NCI-H2227 (cell line): Measurements from ENCODE around the gene S100A8.

Experiments
- DNase-seq: peaks from one replicate; lab custom pipeline; 2025; ENCODE audit not compliant: unreplicated experiment; lab: John Stamatoyannopoulos, UW

Gene S100A8

DNA sequence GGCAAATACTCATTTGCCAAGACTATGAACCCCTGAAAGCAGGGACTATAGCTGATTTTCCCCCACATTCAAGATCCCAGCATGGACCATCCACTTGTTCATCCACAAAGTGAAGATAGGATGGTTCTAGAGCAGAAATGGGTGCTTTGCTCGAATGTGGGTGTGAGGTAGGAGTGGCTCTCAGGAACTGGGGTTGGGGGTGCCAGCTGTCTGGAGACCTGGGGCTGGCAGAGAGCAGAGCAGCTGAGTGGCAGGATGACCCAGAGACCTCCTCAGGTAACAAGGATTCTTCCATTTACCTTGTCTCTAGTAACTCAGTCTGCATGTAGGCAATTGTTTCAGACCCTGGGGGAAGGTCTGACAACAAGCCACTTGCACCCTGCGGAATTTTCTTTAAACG is 27.2 kb downstream of the S100A8 start:
- no peak for DNase-seq

DNA sequence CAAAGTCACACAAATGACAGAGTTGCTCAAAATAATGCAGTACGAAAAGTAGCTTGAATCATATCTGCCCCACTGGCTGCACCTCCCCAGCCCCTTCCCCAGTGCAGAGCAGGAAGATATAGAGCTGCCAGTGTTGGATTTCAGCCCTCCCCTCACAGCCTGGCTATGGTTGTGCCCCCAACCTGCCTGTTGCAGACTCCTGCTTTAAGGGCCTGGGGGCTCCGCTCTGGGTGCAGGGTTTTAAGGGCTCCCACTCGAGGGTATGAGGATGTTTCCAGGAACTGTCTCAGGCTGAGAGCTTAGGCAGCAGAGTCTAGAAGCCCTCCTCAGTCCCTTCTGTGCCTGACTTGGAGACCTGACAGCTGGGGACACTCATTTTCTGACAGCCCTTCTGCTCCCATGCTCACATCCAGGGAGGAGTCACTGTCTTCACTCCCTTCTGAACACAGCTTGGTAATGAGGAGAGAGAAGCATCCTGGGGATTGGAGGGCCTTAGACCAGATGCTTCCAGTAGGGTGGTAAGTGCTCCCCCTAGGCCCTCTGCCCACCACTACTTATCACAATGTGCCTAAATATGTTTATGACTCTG is 28.6 kb downstream of the S100A8 start:
- DNase-seq, result no peak

DNA sequence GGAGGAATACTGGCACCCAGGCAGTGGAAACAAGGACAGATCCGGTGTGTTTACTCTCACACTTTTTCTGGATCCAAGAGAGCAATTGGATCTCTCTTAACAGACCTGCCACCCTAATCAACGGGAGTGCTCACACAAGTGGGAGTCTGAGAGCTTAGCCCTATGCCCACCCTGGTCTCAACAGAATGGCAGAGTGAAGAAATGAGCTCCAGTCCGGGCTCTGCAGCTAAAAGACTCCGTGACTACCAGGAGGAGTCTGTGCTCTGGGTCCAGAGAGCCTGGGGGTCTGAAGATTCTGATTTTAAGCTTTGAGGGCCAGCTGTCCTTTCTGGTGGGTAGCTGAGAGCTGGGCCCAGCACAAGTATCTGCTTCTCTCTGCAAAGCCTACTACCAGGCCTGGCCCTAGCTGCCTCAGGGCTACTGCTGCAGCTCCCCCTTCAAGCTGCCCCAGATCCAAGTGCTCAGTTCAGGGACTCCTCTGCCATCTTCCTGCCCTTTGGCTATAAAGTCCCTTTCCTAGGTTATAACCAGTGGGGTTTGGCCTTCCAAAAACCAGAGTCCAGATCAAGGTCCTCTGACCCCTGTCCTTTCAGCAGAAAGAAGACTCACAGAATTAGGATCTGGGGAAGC is 29.3 kb downstream of the S100A8 start:
- no peak for DNase-seq

DNA sequence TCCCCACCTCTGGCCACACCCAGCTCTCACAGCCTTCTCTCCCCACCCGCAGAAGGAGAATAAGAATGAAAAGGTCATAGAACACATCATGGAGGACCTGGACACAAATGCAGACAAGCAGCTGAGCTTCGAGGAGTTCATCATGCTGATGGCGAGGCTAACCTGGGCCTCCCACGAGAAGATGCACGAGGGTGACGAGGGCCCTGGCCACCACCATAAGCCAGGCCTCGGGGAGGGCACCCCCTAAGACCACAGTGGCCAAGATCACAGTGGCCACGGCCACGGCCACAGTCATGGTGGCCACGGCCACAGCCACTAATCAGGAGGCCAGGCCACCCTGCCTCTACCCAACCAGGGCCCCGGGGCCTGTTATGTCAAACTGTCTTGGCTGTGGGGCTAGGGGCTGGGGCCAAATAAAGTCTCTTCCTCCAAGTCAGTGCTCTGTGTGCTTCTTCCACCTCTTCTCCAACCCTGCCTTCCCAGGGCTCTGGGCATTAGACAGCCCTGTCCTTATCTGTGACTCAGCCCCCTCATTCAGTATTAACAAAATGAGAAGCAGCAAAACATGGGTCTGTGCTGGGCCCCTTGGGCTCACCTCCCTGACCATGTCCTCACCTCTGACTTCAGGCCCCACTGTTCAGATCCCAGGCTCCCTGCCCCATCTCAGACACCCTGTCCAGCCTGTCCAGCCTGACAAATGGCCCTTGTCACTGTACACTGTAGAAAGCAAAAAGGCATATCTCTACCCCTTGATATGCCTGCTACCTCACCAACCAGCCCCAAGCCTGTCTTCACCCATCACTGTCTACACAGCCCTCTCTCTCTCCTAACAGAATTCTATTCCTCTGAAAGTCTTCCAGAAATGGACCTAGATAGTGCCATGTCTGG is 30.0 kb downstream of the S100A8 start:
- no peak for DNase-seq

DNA sequence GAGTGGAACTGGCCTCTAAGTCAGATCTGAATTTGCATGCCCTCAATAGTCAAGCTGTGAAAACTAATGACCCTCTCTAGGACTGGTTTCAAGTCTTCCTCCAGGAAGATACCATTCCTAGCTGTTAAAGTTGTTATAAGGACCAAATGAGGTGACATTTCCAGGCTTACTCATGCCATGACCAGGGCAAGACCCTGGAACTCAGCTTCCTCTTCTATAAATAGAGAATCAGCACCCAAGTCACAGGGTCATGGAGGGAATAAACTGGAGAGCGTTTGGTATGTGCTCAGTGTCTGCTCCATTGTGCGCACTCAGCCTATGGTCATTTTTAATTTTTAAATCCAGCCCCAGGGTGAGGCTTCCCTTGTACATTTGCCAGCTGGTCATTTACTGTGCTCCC is 30.7 kb downstream of the S100A8 start:
- no peak for DNase-seq

DNA sequence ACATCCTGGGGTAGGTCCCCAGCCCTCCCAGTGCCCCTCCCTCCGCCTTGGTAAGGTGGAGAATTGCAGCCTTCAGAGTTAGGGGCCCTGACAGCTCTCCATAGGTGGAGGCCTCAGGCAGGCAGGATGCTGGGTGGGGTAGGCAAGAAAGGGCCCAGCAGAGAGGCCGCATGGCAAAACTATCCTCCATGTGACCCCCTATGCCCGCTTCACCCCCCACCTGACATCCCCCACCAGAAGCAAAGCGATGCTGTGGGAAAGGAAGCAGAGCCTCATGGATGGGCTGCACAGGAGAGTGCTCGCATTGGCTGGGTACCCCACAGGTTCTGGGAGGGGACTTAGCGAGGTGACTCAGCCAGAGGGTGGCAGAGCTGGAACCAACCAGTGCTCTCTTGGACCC is 31.6 kb downstream of the S100A8 start:
- no peak for DNase-seq

DNA sequence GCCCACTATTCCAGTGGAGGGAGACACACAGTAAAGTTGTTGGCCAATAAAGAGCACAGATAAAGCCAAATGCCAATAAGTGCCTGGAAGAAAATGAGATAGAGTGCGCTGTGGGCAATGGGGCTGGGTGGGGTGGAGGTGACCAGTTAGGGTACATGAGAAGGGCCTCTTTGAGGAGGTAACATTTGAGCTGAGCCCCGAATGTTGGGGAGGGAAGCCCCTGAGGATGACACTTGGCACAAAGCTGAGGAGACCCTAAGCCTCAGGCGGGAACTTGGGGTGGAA is 32.2 kb downstream of the S100A8 start:
- DNase-seq, result no peak

DNA sequence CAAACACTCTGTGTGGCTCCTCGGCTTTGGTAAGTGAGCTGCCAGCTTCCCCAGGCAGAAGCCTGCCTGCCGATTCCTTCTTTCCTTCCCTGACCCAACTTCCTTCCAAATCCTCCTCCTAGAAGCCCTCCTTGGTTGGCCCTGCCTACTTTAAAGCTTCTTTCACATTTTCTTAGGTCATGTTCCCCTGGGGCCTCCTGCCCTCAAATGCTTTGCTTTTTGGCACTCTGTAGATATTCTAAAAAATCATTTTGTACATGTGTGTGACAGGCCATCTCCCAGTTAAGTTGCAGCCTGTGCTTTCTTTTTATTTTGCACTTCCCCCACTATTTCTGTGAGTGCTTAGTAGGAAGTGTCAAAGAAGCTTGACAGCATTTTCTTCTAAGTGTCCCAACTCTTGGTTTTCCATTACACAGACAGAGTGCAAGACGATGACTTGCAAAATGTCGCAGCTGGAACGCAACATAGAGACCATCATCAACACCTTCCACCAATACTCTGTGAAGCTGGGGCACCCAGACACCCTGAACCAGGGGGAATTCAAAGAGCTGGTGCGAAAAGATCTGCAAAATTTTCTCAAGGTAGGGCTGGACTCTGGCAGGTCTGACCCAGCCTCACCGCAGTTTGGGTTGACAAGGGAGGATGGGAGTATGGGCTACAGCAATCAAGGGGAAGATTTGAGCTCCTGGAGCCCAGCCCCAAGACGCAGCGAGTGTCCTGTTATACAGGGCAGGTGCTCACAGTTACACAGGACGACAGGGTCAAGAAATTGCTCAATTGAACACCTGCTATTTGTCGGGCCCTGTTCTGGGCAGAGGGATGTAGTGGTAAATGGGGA is 32.8 kb downstream of the S100A8 start, which contains the start of gene S100A9:
Gene S100A9, plus strand, starts transcription at position 2 of the 838 bp plus-strand sequence. Its CDS starts 430 bp downstream, at position 432.
- DNase-seq, result no peak

DNA sequence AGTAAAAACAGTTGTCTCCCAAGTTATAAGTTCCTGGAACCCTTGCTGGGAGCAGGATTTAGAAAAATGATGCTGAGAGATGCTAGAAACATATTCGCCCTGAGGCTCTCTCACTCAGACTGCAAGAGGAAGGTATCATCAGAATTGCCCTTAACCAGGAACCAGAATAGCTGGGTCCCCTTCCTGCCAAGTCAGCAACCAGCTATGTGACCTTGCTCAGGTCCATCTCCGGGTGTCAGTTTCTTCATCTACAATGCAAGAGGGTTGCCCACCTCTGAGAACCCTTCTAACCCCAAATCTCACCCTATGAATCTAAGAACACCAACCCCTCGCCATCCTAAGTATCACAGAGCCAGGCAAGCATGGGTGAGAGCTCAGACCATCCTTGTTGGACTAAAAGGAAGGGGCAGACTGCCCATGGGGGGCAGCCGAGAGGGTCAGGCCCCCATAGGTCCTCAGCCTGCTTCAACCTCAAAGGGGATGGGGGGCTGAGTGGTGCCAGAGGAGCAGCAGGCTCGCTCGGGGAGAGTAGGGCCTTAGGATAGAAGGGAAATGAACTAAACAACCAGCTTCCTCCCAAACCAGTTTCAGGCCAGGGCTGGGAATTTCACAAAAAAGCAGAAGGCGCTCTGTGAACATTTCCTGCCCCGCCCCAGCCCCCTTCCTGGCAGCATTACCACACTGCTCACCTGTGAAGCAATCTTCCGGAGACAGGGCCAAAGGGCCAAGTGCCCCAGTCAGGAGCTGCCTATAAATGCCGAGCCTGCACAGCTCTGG is 33.6 kb downstream of the S100A8 start:
- DNase-seq, result no peak

DNA sequence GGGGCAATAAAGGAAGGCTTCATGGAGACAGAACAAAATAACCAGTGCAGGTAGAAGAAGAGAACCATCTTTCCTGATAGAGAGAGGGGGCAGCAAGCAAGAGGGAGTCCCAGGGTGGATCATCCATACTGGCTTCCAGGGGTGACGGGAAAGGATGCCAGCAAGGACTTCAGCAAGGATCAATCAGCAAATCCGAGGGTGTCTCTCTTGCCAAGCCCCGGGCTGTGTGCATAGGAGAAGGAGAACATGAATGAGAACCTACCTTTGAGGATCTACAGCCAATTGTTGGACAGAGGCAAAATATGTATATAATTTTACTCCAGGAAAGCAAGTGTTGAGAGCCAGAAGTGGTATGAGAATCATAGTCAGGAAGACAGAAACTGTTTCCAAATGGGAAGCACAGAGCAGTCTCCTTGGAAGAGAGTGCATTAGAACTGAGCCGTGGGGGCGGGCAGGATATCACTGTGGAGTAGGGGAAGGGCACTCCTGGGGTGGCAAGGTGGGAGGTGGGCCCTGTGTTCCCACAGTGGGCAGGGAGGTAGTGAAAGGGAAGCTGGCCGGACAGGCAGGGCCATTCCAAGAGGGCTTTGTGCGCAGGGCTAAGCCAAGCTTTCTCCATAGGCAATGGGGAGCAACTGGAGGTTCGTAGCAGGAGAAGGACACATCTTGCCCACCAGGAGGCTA is 34.3 kb downstream of the S100A8 start:
- no peak for DNase-seq

DNA sequence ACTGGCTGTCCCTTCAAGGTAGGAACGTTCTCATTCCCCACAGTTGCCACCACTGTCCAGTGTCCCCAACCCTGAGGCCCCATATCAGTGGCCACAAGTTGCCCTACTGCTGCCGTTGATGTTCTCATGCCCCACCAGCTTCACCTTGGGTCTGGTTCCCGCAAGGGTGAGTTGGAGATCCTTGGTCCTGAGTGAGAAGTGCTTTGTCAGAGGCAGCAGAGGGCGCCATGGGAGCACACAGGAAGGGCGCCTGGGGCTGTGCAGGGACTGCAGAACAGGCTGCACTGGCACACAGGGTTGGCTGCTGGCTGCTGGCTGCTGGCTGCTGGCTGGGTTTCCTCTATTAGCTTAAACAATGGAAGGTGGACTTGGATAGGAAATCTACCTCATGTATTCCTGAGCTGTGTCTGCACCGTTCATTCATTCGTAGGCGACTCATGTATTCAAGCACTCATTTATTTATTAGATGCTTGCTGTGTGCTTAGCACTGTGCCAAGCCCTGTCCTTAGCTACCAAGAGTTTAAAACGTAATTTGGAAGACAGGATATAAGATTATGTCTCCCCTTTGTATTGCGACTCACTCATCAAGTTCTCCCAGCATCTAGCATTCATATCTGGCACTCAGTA is 35.3 kb downstream of the S100A8 start:
- DNase-seq, result peak; percentile 27

DNA sequence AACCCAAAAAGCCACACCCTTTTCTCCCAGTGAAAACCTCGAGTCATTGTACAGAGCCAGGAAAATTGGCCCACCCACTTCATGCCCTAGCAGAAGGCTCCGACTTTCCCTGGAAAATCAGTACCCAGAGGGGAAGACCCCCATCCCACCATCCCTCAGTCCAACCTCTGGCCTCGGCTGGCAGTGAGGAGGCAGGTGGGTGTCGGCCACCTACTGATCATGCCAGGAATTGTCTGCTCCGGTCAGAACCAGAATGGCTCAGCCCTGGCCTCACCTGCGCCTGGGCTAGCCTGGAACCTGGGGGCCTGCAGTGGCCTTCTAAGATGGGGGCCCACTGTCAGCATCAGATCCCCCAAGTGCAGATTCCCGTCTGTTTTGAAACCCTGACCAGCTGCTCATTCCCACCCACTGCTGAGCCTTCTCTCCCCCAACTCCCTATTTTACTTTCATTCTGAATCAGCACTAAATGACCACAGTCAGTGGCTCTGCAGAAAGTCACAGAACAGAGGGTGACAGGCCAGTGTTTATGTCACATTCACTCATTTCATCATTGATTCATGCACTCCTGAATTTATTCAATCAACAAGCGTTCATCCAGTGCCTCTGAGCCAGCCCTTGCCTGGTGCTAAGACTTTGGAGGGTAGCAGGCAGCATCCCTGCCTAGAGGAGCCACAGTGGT is 36.2 kb downstream of the S100A8 start:
- DNase-seq, result no peak

DNA sequence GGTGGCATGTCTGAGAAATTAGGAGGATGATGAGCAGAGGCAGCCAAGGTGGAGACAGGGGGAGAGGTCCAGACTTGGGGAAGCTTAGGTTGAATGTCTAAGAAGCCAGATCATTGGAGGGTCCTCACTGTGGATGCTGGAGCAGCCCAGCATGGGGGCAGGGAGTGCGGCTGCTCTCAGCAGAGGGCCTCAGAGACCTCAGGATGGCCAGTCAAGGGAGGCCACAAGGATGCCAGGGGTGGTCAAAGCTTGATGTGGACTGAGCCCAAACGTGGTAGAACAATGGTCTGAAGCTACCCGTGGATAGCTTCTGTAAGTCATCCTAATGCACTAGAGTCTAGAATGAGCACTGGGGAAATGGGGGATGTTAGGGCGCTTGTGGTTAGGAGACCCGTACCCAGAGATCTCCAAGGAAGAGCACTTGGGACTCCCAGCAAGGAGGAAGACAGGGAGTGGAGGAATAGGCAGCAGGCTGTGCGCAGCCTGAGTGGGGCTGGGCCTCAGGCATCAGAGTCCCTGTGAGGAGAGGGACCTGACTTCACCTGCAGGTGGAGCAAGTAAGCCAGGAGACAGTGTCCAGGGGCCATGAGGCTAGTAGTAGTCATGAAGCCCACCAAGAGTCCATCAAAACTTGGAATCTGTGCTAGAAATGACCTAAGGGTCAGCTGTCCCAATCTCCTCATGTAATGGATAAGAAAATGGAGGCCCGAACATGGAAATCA is 37.5 kb downstream of the S100A8 start:
- peak; percentile 29 for DNase-seq

DNA sequence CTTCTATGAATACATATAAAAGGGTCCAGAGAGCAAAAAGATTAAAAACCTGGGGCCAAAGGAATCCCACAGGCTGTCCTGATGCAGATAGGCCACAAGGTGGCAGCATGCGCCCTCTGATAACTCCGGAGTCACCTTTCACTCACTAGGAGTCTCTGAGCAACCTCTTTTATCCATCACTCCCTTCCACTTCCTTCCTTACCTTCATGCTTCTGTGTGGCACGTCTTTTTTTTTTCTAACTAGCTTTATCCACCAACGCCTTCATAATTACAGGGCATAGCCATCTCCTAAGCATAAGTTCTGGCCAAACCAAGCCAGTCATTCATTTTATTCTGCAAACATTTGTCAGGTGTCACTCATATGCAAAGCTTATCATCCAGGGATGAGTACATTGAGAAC is 38.4 kb downstream of the S100A8 start:
- peak; percentile 79 for DNase-seq

DNA sequence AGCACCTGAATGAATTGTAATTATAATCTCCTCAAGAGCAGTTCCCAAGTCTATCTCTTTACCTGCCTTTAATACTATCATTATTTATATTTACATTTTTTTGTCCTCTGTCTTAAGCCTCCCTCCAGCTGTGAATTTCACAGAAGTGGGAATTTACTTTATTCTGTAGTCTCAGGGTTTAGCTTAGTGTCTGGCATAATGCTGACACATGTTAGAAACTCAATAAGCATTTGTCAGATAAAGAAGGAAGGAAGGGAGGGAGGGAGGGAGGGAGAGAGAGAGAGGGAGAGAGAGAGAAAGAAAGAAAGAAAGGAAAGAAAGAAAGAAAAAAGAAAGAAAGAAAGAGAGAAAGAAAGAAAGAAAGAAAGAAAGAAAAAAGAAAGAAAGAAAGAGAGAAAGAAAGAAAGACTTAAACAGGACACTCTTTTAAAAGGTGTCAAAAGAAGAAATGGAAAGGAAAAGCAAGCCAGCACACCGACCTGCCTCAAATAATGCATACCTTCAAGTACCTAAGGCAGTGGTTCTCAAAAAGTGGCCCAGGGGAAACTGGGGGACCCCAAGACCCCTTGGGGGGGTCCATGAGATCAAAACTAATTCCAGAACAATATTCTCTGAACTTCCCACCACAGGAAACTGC is 40.4 kb downstream of the S100A8 start:
- DNase-seq, result no peak

DNA sequence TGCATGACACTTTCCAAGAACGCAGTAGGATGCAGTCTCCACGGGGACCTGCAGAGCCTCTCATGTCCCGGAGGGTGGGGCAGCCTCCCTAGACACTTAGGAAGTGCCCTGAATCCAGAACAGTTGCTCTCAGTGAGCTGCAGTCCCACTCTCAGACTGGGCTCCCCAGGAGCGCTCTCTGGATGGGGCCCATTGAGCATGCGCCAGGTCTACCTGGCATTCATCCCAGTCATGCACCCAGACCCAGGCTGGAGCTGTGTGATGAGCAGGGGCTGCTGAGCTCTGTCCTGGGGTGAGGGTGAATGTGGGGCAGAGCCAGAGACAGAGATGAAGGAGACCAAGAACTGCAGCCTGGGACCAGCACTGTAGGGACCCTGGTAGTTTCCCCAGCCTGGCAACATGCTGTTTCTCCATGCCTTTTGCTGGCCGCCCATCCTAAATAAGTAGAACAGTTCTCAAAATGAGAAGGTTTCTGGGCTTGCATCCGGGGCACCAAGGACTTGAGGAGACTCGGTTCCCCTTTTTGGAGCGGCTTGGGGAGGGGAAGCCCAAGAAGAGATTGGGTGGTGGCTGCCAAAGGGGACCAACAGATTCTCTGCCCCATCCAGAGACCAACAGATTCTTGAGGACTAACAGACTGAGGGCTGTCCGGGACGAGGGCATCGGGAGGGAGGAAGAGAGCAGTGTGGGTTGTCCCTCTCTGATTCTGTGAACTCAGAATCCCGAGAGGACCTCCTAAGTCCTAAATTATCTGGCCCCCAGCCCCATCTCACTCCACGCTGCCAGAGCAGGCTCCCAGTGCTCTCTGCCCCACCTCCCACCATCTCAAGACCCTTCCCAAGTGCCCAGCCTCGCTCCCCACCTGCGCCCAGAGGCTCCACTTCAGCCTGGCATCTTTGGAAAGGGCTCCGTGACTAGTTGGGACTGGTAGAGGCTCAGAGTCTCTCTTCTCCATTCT is 41.2 kb downstream of the S100A8 start:
- DNase-seq, result no peak
